ENCODE data around the gene PPFIBP1. TPM values are rescaled to one million over a fixed set of nuclear protein-coding genes. Genes with fewer than 3 reads are reported as not detected.

PPFIBP1 gene
- total and polyA plus RNA-seq, 9 of the 15 experiments (the other 6 are each of a cell fraction or from before 2014, with no cell fraction given): 0.46 to 3.5 (median 1.8) TPM

DNA sequence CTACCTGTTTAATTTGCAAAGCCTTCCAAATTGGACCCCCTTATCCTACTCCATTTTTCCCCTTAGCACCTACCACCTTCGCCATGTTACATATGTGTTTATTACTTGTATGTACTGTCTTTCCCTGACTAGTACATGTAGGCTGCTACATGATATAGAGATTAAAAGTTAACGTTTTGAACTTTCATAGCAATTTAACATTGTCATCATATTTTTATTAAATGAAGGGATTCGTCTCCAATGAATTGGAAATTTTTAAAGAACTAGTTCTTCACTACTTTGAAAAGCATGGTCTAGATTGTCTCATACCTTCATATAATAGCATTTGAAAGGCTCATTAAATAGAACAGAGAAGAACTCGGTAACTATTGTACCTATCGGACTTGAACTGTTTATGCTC is 107.4 kb downstream of the PPFIBP1 start:
- Histone ChIP-seq H3K9me1 (ENCODE audit: control insufficient read depth, insufficient read depth, low read length) (no peaks in the 10 kb centered on the region), H3K4me1 (replicated peaks in 1 of 2; ENCODE audit: control insufficient read depth in 2 of 2, insufficient read depth in 2 of 2, low read length in 2 of 2) (no peaks in the 10 kb centered on the region), H4K20me1 (replicated peaks; ENCODE audit: control insufficient read depth, insufficient read depth, low read length) (no peaks in the 10 kb centered on the region), H3K79me2 (ENCODE audit: control insufficient read depth, insufficient read depth, low read length) (no peaks in the 10 kb centered on the region), H3K36me3 (ENCODE audit: control insufficient read depth, insufficient read depth, low read length) (no peaks in the 10 kb centered on the region), H2AFZ (ENCODE audit: low read depth, low read length) (no peak overlapping the region), H3K4me3 (no peak overlapping the region), H3K27me3 (ENCODE audit: control insufficient read depth in 2 of 2, insufficient read depth in 2 of 2, low read length in 2 of 2) (peaks cover 0 to 4% of the 10 kb centered on the region in 2 experiments; a peak in 1 of 5 replicates), H3K9ac (ENCODE audit: insufficient read depth in 1 of 2, low read depth in 2 of 2, low read length in 2 of 2) (no peak overlapping the region), H3K4me2 (ENCODE audit: insufficient read depth, low read length) (no peak overlapping the region), H3K27ac (ENCODE audit: extremely low read depth, low read depth, low read length) (no peak overlapping the region), H3K9me3 (replicated peaks; ENCODE audit: control insufficient read depth, insufficient read depth, low read depth, low read length) (no peaks in the 10 kb centered on the region)
- ChIA-PET CTCF (ENCODE audit: low intra/inter-chr PET ratio) (no interaction called here), POLR2A (no interaction called here)
- ATAC-seq: no peak
- TF ChIP-seq MAFG (tag; conservative IDR thresholded peaks at IDR 0.05): 0 out of 2 replicates have a peak, but pooled peaks have one; percentile 10
- no peak for TF ChIP-seq E2F3 (CRISPR knock-in tag; IDR thresholded peaks at IDR 0.05)
- TF ChIP-seq NFE2 (IDR thresholded peaks at IDR 0.05; ENCODE audit: low read depth): no peak
- TF ChIP-seq TEAD4 (IDR thresholded peaks at IDR 0.05; ENCODE audit: low read length): no peak
- TF ChIP-seq TEAD4 (CRISPR knock-in tag; IDR thresholded peaks at IDR 0.05; ENCODE audit: borderline replicate concordance): no peak
- TF ChIP-seq, protein P1, sequence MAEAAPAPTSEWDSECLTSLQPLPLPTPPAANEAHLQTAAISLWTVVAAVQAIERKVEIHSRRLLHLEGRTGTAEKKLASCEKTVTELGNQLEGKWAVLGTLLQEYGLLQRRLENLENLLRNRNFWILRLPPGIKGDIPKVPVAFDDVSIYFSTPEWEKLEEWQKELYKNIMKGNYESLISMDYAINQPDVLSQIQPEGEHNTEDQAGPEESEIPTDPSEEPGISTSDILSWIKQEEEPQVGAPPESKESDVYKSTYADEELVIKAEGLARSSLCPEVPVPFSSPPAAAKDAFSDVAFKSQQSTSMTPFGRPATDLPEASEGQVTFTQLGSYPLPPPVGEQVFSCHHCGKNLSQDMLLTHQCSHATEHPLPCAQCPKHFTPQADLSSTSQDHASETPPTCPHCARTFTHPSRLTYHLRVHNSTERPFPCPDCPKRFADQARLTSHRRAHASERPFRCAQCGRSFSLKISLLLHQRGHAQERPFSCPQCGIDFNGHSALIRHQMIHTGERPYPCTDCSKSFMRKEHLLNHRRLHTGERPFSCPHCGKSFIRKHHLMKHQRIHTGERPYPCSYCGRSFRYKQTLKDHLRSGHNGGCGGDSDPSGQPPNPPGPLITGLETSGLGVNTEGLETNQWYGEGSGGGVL (CRISPR knock-in tag; IDR thresholded peaks at IDR 0.05): no peak
- peak; percentile 71 for TF ChIP-seq ZNF316 (IDR thresholded peaks at IDR 0.05)
- no peak for TF ChIP-seq SPI1 (IDR thresholded peaks at IDR 0.05; ENCODE audit: borderline replicate concordance, low read depth, low read length)
- TF ChIP-seq EP400 (IDR thresholded peaks at IDR 0.05): no peak
- peak; percentile 45; the same call in 1 of the 2 replicates for TF ChIP-seq C11orf30 (IDR thresholded peaks at IDR 0.05; ENCODE audit: low read depth)
- TF ChIP-seq MED1 (CRISPR knock-in tag; IDR thresholded peaks at IDR 0.05; ENCODE audit: borderline replicate concordance): no peak
- no peak for TF ChIP-seq ZNF146 (CRISPR knock-in tag; IDR thresholded peaks at IDR 0.05; ENCODE audit: unreplicated experiment)
- TF ChIP-seq ZNF12 (CRISPR knock-in tag; IDR thresholded peaks at IDR 0.05): no peak
- TF ChIP-seq ARHGAP35 (IDR thresholded peaks at IDR 0.05; ENCODE audit: partially characterized antibody): no peak
- no peak for TF ChIP-seq CREBBP (IDR thresholded peaks at IDR 0.05; ENCODE audit: low read depth, low read length)
- TF ChIP-seq, protein P2, sequence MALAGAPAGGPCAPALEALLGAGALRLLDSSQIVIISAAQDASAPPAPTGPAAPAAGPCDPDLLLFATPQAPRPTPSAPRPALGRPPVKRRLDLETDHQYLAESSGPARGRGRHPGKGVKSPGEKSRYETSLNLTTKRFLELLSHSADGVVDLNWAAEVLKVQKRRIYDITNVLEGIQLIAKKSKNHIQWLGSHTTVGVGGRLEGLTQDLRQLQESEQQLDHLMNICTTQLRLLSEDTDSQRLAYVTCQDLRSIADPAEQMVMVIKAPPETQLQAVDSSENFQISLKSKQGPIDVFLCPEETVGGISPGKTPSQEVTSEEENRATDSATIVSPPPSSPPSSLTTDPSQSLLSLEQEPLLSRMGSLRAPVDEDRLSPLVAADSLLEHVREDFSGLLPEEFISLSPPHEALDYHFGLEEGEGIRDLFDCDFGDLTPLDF (CRISPR knock-in tag; IDR thresholded peaks at IDR 0.05): no peak
- no peak for TF ChIP-seq CBX2 (IDR thresholded peaks at IDR 0.05; ENCODE audit: insufficient read depth, low read length, poor library complexity, severe bottlenecking)
- no peak for TF ChIP-seq MCM2 (IDR thresholded peaks at IDR 0.05; ENCODE audit: low read depth)
- no peak for DNase-seq (ENCODE audit: extremely low read depth in 1 of 4, low spot score in 3 of 4)
- intact Hi-C loops (cut with micrococcal nuclease) (no loop called here), in situ Hi-C loops (cut with MboI) (no loop called here)
- 0% methylated on average over 5 of the region's 5 CpGs for WGBS (ENCODE audit: insufficient coverage, low coverage, missing lambda C conversion rate)
- FAIRE-seq: no peak
- no TSS peak for BruUV-seq (replicated peaks)

Data from K562 (cell line).